ENCODE data around the gene MLXIP. TPM values are rescaled to one million over a fixed set of nuclear protein-coding genes. Genes with fewer than 3 reads are reported as not detected.

Gene MLXIP
- total and polyA plus RNA-seq, 2 of the 8 experiments (the other 6 are each of a cell fraction or from before 2014, with no cell fraction given) = 5.5 to 40.5 TPM

- TF ChIP-seq POU5F1 (IDR thresholded peaks at IDR 0.05; ENCODE audit: low read depth, low read length) (no peak), RFX5 (IDR thresholded peaks at IDR 0.05; ENCODE audit: borderline replicate concordance, low read depth, low read length) (no peak), ZNF274 (IDR thresholded peaks at IDR 0.05; ENCODE audit: borderline replicate concordance, extremely low read depth, low read length) (no peak), SP4 (IDR thresholded peaks at IDR 0.05; ENCODE audit: low read length) (no peak), SRF (IDR thresholded peaks at IDR 0.05; ENCODE audit: low read depth, low read length) (no peak), CHD7 (IDR thresholded peaks at IDR 0.05; ENCODE audit: insufficient replicate concordance, low read length) (no peak), CEBPB (IDR thresholded peaks at IDR 0.05; ENCODE audit: low read depth, low read length) (no peak), PHF8 (conservative IDR thresholded peaks at IDR 0.05; ENCODE audit: low read depth, low read length) (no peak; the same call in 1 of the 2 replicates), FOSL1 (IDR thresholded peaks at IDR 0.05; ENCODE audit: insufficient read depth, low read depth, low read length) (no peak), EP300 (IDR thresholded peaks at IDR 0.05; ENCODE audit: borderline replicate concordance in 1 of 2, low read depth in 2 of 2, low read length in 2 of 2) (no peak), JUND (IDR thresholded peaks at IDR 0.05; ENCODE audit: low read length) (no peak)
Measured at GRCh38 chr12:122182887-122183587, 104.5 kb downstream of the MLXIP start, which contains the start of gene LRRC43 (continued).
